GM21423 (cell line): ENCODE data around the gene CYP27B1.
"Not testable (repeated sequence)": the region's sequence is repeated elsewhere in the genome, so short reads cannot be mapped to it uniquely, and the experiment has no call there.

ENCODE experiments used
- ATAC-seq: cut with Tn5 transposase; IDR thresholded peaks from one replicate; pipeline ENCODE4 v1.9.1; 2021; ENCODE audit warnings: mild to moderate bottlenecking, moderate library complexity; ENCODE audit not compliant: unreplicated experiment

The CYP27B1 gene

DNA sequence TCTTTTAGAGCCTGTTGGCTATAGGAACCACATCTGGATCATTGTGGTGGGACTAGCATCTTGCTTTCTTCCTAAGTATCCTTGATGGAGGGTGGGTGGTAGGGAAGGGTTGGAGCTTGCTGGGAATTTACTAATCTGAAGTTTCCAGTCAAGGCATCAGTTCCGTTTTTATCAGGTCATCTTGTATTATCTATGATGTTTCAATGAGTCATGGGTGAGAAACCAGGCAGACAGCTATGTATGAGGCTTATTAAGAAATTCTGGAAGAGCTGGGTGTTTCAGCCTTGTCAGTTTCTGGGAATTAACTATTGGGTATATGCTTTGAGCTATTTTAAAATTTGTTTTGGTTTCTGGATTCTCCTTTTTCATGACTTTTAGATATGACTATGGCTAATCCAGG is 27.0 kb upstream of the CYP27B1 start:
- ATAC-seq = no peak

DNA sequence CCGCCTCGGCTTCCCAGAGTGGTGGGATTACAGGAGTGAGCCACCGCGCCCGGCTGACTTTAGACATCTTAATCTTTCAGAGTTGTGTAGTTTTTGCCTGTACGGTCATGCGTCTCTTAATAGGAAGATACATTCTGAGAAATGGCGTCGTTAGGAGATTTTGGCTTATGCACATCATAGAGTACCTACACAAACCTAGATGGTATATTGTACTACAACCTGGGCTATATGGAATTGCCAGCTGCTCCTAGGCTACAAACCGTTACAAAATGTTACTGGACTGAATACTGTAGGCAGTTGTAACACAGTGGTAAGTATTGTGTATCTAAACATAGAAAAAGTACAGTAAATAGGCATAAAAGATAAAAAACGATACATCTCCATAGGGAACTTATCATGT is 17.0 kb upstream of the CYP27B1 start:
- no peak for ATAC-seq

DNA sequence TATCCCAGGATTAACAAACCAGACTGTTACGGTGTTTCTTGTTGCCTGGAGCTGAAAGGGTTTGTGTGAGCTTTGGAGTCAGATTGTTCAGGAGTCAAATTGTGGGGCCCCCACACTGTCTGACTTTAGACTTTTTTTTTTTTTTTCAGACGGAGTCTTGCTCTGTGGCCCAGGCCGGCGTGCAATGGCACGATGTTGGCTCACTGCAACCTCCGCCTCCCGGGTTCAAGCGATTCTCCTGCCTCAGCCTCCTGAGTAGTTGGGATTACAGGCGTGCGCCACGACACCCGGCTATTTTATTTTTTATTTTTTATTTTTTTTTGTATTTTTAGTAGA is 16.6 kb upstream of the CYP27B1 start:
- no peak for ATAC-seq

DNA sequence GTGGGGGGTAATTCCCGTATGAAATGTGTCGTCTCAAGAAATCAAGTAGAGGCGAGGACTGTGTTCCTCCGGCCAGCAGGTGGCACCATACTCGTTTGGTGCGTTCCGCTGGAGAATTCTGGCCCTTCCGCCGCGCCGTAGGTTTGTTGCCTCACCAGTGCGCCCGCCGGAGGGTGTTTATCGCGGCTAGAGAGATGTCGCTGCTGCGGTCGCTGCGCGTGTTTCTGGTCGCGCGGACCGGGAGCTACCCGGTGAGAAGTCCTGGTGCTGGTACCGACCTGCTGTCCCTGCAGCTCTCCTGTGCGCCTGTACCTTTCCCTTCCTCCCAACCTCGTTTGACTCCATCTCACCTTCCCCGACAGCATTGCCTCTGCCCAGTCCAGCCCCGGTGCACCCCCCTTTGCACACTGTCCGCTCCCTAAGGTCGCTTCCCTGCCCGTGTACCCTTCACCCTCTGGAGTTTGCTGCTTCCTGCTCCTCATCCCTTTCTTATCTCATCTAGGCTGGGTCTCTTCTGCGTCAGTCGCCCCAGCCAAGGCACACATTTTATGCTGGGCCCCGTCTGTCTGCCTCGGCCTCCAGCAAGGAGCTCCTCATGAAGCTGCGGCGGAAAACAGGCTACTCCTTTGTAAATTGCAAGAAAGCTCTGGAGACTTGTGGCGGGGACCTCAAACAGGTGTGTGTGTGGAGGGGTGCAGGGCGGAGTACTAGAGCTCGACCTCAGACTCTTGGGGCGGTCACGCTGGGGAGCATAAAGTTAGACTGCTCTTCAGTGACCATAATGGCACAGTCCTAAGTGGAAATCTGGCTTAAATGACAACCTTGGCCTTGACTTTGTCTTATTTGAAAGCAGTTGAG is 16.0 kb upstream of the CYP27B1 start, which contains the start of gene TSFM:
Gene TSFM, plus strand, starts transcription at position 180 of the 858 bp plus-strand sequence. Its CDS starts 15 bp downstream, at position 195.
- peak; percentile 92 for ATAC-seq

DNA sequence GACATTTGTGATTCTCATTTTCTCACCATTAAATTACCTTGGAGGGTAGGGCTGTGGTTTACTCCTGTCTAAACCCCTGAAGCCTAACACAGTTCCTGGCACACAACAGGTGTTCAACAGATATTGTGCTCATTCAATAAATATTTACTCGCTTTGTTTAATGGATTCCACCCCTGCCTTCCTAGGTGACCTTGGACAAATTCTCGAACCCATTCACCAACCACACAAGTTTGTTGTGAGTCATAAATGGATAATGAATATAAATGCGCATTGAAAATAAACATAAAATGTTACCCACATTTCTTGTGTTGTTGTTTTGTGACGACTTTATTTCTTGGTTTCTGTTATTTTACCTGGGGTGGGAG is 15.3 kb upstream of the CYP27B1 start:
- ATAC-seq = peak; percentile 7

DNA sequence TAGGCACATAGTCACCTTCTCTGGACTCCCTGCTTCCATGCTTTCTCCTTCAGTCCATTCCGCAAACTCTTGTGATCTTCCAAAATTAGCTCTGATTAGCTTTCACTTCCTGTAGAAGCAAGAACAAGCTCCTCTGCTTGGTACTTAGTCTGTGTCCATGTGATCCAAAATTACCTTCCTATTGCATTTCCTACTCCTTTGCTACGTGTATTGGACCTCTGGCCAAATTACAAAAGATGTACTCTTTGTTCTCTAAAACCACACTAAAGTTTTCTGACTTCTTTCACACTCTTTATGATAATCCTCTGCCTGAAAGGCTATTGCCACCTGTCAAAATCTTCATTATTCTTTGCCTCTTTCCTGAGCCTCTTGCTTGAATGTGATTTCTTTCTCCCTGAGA is 14.9 kb upstream of the CYP27B1 start:
- no peak for ATAC-seq

DNA sequence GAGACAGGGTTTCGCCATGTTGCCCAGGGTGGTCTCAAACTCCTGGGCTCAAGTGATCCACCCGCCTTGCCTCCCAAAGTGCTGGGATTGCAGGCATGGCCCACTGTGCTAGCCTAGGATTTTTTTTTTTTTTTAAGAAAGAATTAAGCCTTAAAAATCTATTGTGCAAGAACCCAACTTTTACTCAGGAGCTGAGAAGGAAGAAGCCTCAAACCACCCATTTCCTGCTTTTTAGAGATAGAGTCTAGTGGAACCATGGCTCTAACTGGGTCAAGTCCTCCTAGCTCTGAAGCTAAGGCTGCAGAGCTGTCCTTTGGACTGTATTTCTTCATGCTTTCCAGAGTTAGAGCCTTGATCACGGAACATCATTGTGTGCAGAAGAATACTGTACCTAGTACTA is 14.4 kb upstream of the CYP27B1 start:
- ATAC-seq = no peak

DNA sequence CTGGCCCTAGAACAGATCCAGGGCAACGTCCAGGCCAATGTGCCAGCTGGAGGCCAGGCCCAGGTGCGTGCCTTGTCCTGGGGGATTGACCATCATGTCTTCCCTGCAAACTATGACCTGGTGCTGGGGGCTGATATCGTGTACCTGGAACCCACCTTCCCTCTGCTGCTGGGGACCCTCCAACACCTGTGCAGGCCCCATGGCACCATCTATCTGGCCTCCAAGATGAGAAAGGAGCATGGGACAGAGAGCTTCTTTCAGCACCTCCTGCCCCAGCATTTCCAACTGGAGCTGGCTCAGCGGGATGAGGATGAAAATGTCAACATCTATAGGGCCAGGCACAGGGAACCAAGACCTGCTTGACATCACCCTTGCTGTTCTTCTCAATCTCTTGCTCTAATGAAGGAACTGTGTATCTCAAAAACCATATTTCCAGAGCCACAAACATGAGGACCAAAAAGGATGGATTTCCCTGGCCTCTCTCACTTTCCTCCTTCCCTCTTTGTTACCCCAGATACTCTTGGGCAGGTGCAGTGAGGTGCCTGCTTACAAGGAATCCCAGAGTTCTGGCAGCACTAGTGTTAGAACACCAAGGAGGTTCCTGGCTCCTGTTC is 13.5 kb upstream of the CYP27B1 start:
- ATAC-seq = no peak

DNA sequence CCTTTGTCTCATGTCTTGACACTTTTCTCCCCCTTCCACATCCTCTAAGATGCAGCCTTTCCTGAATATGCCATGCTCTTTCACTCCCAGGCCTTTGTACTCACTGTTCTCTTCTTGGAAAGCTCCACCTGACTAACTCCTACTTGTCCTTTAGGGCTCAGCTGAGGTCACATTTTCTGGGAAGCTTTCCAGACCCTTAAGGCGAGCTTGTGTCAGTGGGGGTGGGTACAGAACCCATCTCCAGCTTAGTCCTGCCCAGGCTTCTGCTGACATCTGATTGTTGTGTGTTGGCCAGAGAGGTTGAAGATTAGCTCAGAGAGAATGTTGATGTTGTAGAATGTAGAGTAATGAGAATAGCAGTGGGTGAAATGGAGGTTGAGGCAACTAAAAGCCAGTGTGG is 12.9 kb upstream of the CYP27B1 start:
- ATAC-seq = no peak

DNA sequence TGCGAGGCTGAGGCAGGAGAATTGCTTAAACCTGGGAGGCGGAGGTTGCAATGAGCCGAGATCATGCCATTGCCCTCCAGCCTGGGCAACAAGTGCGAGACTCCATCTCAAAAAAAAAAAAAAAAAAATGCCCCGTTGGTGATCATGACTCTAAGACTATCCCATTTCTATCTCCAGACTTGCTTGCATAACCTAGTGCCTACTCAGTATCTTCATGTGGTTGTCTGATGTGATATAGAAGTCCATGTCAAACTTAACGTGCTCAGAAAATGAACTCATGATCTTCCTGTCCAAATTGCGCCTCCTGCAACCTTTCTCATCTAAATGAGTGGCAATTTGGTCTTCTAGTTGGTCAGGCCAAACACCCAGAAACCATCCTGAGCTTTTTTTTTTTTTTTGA is 11.0 kb upstream of the CYP27B1 start:
- no peak for ATAC-seq

DNA sequence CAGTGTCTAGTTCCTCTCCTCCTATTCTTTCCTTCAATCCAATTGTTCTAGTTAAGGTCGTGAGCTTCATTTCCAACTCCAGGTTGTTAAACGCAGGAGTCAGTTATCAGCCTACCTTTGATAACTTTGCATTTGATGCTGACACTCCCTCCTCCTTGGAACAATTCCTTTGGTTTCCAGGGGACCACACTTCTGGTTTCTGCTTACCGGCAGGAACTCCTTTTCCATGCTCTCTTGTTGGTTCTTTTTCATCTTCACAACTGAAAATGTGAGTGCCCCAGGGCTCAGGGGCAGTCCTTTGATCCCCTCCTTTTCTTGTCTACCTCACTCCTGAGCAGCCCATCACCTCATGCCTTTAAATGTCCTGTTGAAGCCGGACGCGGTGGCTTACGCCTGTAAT is 10.5 kb upstream of the CYP27B1 start:
- ATAC-seq = no peak

DNA sequence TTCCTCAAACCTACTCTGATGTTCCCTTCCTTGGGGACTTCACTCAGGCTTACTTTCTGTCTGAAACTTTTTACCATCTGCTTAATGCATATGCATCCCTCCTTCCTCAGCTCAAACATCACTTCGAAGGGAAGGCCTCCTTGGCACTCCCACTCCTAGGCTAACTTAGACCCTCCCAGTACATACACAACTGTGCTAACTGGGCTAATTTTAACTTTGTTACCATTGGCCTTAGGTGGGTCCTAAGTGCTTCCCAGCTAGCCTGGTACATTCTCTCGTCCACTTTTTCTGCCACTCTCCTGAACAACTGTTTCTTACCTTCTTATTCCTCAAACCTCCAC is 9.3 kb upstream of the CYP27B1 start:
- no peak for ATAC-seq

DNA sequence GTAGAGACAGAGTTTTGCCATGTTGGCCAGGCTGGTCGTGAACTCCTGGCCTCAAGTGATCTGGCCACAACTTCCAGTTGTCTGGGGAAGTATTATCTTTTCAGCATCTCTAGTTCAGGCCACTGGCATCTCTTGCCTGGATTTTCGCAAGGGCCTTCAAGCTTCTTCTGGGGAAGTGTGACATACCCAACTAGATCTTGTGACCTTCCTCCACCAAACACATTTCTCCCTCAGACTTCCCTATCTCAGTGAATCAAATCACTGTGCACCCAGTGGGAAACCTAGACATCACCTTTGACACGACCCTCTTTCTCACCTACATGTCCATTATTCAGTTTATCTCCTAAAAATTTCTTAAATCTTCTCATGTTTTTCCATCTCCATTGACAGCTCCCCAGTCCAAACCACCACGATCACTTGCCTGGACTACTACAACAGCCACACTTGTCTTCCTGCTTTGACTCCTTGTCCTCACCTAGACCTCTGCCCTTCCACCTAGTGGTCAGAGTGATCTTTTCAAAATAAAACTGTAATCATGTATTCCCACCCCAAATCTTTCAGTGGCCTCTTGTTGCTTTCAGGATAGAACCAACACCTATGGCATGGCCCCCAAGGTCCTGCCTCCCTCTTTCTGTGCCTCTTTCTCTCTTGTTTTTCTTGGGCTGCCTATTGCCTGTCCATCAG is 8.8 kb upstream of the CYP27B1 start:
- ATAC-seq = no peak

DNA sequence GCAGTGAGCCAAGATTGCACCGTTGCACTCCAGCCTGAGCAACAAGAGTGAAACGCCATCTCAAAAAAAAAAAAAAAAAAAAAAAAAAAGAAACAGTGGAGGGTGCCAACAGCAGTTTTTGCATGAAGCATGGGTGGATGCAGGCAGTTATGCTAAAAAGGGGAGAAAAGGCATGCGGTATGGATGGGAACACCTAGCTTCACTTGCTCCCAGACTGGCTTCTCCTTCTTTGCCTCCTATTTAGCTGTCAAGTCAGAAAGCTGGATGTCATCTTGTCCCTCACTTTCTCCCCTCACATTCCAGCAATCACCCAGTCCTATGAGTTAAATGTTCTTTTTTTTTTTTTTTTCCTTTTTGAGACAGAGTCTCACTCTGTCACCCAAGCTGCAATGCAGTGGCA is 8.2 kb upstream of the CYP27B1 start:
- no peak for ATAC-seq

DNA sequence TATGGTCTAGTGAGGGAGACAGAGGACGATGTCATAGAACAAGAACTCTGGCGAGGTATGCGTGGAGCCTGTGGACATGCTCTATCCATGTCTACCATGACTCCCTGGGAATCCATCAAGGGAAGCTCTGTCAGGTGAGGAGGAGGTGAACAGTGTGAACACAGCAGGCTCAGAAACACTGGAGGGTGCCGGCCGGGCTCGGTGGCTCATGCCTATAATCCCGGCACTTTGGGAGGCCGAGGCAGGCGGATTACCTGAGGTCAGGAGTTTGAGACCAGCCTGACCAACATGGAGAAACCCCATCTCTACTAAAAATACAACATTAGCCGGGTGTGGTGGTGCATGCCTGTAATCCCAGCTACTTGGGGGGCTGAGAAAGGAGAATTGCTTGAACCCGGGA is 7.8 kb upstream of the CYP27B1 start:
- ATAC-seq = not testable (repeated sequence)

DNA sequence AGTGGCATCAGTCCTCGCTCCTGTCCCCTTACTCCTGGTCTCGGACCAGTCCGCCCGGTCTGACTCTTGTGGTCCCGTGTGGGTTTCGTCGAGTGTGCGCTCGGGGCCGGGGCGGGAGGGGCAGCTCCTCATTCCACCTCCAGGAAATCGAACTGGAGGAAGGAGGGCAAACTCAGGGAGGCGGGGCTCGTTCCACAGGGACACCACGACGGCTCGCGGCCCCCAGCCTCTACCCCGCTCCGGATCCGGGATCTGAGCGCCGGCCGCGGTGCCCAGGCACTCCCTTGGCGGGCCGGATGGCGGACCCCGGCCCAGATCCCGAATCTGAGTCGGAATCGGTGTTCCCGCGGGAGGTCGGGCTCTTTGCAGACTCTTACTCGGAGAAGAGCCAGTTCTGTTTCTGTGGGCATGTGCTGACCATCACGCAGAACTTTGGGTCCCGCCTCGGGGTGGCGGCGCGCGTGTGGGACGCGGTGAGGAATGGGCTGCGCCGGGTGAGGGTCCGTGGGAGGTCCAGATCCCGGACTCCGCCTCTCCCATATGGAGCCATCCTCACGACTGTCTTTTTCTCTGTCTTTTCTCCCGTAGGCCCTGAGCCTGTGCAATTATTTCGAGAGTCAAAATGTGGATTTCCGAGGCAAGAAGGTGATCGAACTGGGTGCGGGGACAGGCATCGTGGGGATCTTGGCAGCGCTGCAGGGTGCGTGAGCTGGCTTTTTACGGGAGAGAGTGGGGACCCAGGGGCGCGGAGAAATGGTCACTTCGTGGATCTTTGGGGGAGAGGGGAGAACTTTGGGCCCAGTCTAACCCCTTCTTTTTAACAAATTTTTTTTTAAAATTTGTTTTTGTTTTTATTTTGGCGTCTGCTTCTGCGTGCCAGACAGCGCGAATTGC is 5.8 kb upstream of the CYP27B1 start, which contains the start of gene EEF1AKMT3:
Gene EEF1AKMT3, plus strand, starts transcription at position 186 of the 894 bp plus-strand sequence. Its CDS starts 111 bp downstream, at position 297.
- peak; percentile 26 for ATAC-seq

DNA sequence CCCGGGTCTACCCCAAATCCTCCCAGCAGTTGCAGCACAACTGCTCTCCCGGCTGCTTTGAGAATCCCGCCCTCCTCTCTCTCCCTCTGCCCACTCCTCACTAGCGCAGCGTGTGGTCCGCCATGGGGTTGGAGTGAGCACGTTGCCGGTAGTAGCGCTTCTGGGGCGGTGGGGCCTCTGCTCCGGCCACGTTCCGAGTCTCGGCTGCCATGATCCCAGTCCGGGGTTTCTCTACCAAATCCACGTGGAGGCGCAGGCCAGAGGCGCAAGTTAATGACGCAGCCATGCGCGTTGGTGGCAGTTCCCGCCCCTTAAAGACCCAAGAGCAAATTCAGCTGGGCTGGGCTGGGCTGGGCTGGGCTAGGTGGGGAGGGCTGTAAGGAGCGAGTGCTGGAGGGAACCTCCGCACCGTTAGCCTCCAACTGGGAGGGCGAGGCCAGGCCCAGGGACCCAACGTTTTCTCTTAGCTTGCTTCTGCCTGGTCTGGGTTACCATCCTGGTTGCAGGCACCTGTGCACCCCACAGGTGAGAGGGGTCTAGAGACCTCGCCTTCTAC is 5.1 kb upstream of the CYP27B1 start, which contains the start of gene METTL1:
Gene METTL1, minus strand, starts transcription at position 233 of the 556 bp plus-strand sequence. Its CDS starts 22 bp downstream, at position 211.
- peak; percentile 82 for ATAC-seq

DNA sequence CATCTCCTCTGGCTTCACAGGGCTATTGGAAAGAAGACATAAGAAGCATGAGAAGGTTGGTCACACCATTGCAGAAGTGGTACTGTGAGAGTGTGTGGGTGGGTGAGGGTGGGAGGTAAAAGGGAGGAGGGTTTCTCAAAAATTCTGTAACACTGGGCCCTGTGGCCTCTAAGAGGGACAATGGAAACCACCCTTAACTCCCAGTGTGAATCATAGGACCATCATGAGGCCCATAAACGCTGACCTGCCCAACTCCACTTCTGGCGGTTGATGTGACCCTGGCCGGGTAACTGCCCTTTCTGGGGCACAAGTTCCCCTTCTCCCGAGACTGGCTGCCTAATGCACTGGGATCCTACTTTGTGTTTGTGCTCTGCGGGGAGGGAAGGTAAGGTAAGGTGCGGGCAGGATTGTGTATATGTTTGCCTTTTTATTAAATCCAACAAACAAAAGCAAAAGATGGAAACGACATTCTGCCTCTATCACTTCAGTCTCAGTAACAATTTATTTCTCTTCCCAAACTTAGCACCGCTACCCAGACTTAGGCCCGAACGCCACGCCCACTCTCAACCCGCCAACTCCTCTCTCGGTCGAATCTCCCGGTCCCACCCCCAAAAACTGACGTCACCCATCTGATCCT is 4.5 kb upstream of the CYP27B1 start:
- peak; percentile 66 for ATAC-seq

DNA sequence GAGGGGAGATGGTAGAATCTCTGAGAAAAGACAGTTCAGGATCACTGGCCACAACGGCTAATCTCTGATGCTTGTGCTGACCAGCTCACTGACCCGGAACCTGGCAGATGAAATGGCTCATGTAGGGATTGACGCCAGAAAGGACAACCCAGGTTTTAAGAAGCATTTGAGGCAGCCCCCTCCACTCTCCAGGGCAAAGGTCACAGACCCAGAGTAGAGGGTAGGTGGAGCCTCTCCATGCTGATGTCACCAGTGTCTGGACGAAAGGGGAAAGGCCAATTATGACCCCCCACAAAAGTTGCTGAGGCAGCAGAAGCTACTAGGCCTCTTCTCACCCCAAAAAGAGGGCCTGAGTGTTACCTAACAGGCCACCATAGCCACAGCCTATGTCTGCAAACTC is 3.9 kb upstream of the CYP27B1 start:
- ATAC-seq = no peak

DNA sequence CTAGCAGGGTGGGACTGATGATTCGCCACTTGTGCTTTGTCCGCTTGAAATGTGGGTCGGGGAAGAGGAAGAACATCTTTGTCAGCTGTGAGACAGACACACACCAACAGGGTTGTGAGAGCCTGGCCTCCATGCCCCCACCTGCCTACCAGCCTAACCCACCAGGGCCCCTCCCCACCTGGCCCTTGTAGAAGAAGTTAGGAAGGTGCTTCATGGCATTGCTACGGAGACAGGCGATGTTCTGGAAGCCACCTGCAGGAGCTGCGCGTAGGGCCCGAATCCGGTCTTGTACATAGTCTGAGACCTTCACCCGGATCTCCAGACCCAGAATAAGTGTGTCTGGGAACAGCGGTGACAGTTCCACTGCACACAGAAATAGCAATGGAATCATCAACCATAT is 2.7 kb upstream of the CYP27B1 start:
- ATAC-seq = no peak
